ENCODE measurements around the gene LRP4. TPM values are rescaled to one million over a fixed set of nuclear protein-coding genes. Genes with fewer than 3 reads are reported as not detected.
A peak's percentile ranks its signal among the peaks of the same experiment; 100 is the strongest.

Gene LRP4
- total and polyA plus RNA-seq, 9 donors = 4.4 to 20.6 (median 11.6) TPM

GRCh38 chr11:46889689-46890475, 28.5 kb downstream of the LRP4 start:
- intact Hi-C loops (cut with DNase I) = loop anchor here (2.0 to 10.0 kb wide), 5 partner anchors 263 to 465 kb away; partner anchors contain the start of gene MYBPC3 (in 2 of the 4)
- TF ChIP-seq CTCF (IDR thresholded peaks at IDR 0.05) (peak; percentile 72 to 92 (median 86)), POLR2A (IDR thresholded peaks at IDR 0.05) (no peak)
- 63 to 68% (median 64%) methylated on average over 23 of the region's 23 CpGs for WGBS, 3 donors
- H3K27ac ChIP-seq = no peak overlapping the region
- H3K27me3 ChIP-seq = no peaks in the 10 kb centered on the region
- no peak overlapping the region for H3K4me3 ChIP-seq
- DNase-seq = peak; percentile 62 to 83 (median 68)
- no peaks in the 10 kb centered on the region for H3K9me3 ChIP-seq
- H3K4me1 ChIP-seq (ENCODE audit: insufficient read depth) = no peaks in the 10 kb centered on the region
- H3K36me3 ChIP-seq = no peaks in the 10 kb centered on the region

- Histone ChIP-seq H3K27ac (no peak overlapping the region), H3K9me3 (no peaks in the 10 kb centered on the region), H3K4me1 (ENCODE audit: insufficient read depth) (no peaks in the 10 kb centered on the region), H3K4me3 (no peak overlapping the region), H3K27me3 (no peaks in the 10 kb centered on the region), H3K36me3 (no peaks in the 10 kb centered on the region)
- no peak for DNase-seq
- TF ChIP-seq EP300 (IDR thresholded peaks at IDR 0.05) (no peak), CTCF (IDR thresholded peaks at IDR 0.05) (no peak), POLR2A (IDR thresholded peaks at IDR 0.05) (no peak)
- intact Hi-C loops (cut with DNase I) = loop anchor here (2.0 to 10.0 kb wide), 5 partner anchors 264 to 466 kb away; partner anchors contain the start of gene MYBPC3 (in 1 of the 4)
- 82 to 87% (median 87%) methylated on average over 7 of the region's 7 CpGs for WGBS, 3 donors
Measured at GRCh38 chr11:46889251-46889650, 29.1 kb downstream of the LRP4 start.

GRCh38 chr11:46888636-46889035, 29.7 kb downstream of the LRP4 start:
- Histone ChIP-seq H3K27ac (no peak overlapping the region), H3K36me3 (no peaks in the 10 kb centered on the region), H3K27me3 (no peaks in the 10 kb centered on the region), H3K4me3 (no peak overlapping the region), H3K9me3 (no peaks in the 10 kb centered on the region), H3K4me1 (ENCODE audit: insufficient read depth) (no peaks in the 10 kb centered on the region)
- DNase-seq = no peak
- TF ChIP-seq POLR2A (IDR thresholded peaks at IDR 0.05) = no peak
- no peak for TF ChIP-seq EP300 (IDR thresholded peaks at IDR 0.05)
- no peak for TF ChIP-seq CTCF (IDR thresholded peaks at IDR 0.05)
- intact Hi-C loops (cut with DNase I) = loop anchor here (2.0 to 10.0 kb wide), 5 partner anchors 264 to 466 kb away; partner anchors contain the start of gene MYBPC3 (in 1 of the 4)
- WGBS, 3 donors = 82 to 88% (median 87%) methylated on average over 5 of the region's 5 CpGs

- Histone ChIP-seq H3K9me3 (no peaks in the 10 kb centered on the region), H3K27ac (no peak overlapping the region), H3K4me3 (no peak overlapping the region), H3K36me3 (no peaks in the 10 kb centered on the region), H3K4me1 (ENCODE audit: insufficient read depth) (no peaks in the 10 kb centered on the region), H3K27me3 (no peaks in the 10 kb centered on the region)
- DNase-seq = no peak
- intact Hi-C loops (cut with DNase I) = loop anchor here in 2 of 4 donors (5.0 to 10.0 kb wide), 2 partner anchors 271 to 469 kb away; partner anchors contain the start of gene MYBPC3 (in 1 of the 2)
- TF ChIP-seq POLR2A (IDR thresholded peaks at IDR 0.05) (no peak), CTCF (IDR thresholded peaks at IDR 0.05) (no peak), EP300 (IDR thresholded peaks at IDR 0.05) (no peak)
- WGBS, 3 donors = 90 to 94% (median 92%) methylated on average over 11 of the region's 11 CpGs
Measured at GRCh38 chr11:46886211-46886610, 32.1 kb downstream of the LRP4 start.

All from ovary (tissue), 9 donors.